B cell (primary cell): ENCODE data around the gene MAP2K7.

Experiments used
- CTCF ChIP-seq: fragments of 200-600 bp; IDR thresholded peaks from one replicate; pipeline ENCODE4 v1.8.0; 2022; ENCODE audit warnings: antibody characterized with exemption, mild to moderate bottlenecking
- EZH2 ChIP-seq: IDR thresholded peaks from 2 replicates; pipeline ENCODE4 v1.6.1; 2012; ENCODE audit warnings: borderline replicate concordance, low read depth, mild to moderate bottlenecking, moderate library complexity, low read length; ENCODE audit not compliant: insufficient read depth, poor library complexity, severe bottlenecking

- TF ChIP-seq CTCF (no peak), EZH2 (no peak)
These were observed 15.4 kb upstream of the MAP2K7 start, which contains the start of gene LRRC8E for GRCh38 chr19:7888145-7888825.
